A673 (cell line): ENCODE measurements around the gene LCORL. TPM values are rescaled to one million over a fixed set of nuclear protein-coding genes. Genes with fewer than 3 reads are reported as not detected.
"Not testable (repeated sequence)": the region's sequence is repeated elsewhere in the genome, so short reads cannot be mapped to it uniquely, and the experiment has no call there.

Experiments used
- BruUV-seq: library from RNA; stranded (reverse); fragments of 400-500 nt; replicated peaks from 2 replicates; lab custom pipeline; 2021; lab: Mats Ljungman, UMichigan
- CTCF ChIA-PET: fragments of 300-600 bp; sonication (Branson Sonifier 250); formaldehyde crosslinking; loops from one replicate; lab custom pipeline; 2022; ENCODE audit warnings: antibody characterized with exemption; lab: Charles Lee
- POLR2A ChIA-PET: fragments of 300-600 bp; sonication (Branson Sonifier 250); formaldehyde crosslinking; loops from one replicate; lab custom pipeline; 2022; ENCODE audit warnings: antibody characterized with exemption; ENCODE audit not compliant: low non-redundant PET; lab: Charles Lee
- DNase-seq: peaks from one replicate; pipeline ENCODE4 v3.0.0-alpha.2; 2015; ENCODE audit warnings: low spot score
- H3K27ac ChIP-seq: fragments of 200-600 bp; sonication (generic); 2 replicates; pipeline ENCODE4 v1.5.1; 2016; ENCODE audit warnings: mixed run types, low read depth, mild to moderate bottlenecking, mixed read lengths, antibody characterized with exemption, low read length; ENCODE audit not compliant: poor library complexity, severe bottlenecking
- H3K27me3 ChIP-seq: fragments of 200-600 bp; sonication (generic); replicated peaks from 2 replicates; pipeline ENCODE4 v1.6.1; 2017; ENCODE audit warnings: mixed run types, low read depth, mild to moderate bottlenecking, mixed read lengths, antibody characterized with exemption, low read length; ENCODE audit not compliant: insufficient read depth, poor library complexity
- H3K36me3 ChIP-seq: fragments of 200-600 bp; sonication (generic); 2 replicates; pipeline ENCODE4 v1.6.1; 2016; ENCODE audit warnings: mixed run types, mild to moderate bottlenecking, mixed read lengths, antibody characterized with exemption, low read length; ENCODE audit not compliant: insufficient read depth, poor library complexity, severe bottlenecking
- H3K4me1 ChIP-seq: fragments of 200-600 bp; sonication (generic); 2 replicates; pipeline ENCODE4 v1.6.1; 2017; ENCODE audit warnings: mixed run types, mild to moderate bottlenecking, mixed read lengths, antibody characterized with exemption, low read length; ENCODE audit not compliant: insufficient read depth, poor library complexity, severe bottlenecking
- H3K4me3 ChIP-seq: fragments of 200-600 bp; sonication (generic); 2 replicates; pipeline ENCODE4 v1.5.1; 2016; ENCODE audit warnings: low read depth, mixed run types, mild to moderate bottlenecking, mixed read lengths, low read length; ENCODE audit not compliant: poor library complexity, severe bottlenecking
- H3K9me3 ChIP-seq: fragments of 200-600 bp; sonication (generic); 2 replicates; pipeline ENCODE4 v1.6.1; 2016; ENCODE audit warnings: mixed run types, low read depth, mild to moderate bottlenecking, mixed read lengths, antibody characterized with exemption, low read length; ENCODE audit not compliant: poor library complexity, severe bottlenecking
- CTCF ChIP-seq: fragments of 300-800, 200-600 bp; sonication (generic); conservative IDR thresholded peaks from 2 replicates; pipeline ENCODE4 v1.5.1; 2017; ENCODE audit warnings: low read depth, mild to moderate bottlenecking, antibody characterized with exemption, low read length, moderate library complexity, mixed read lengths
- EZH2 ChIP-seq: fragments of 200-600 bp; sonication (generic); IDR thresholded peaks from 2 replicates; pipeline ENCODE4 v1.6.1; 2017; ENCODE audit warnings: borderline replicate concordance, low read depth, mild to moderate bottlenecking, mixed read lengths, antibody characterized with exemption, low read length; ENCODE audit not compliant: poor library complexity, severe bottlenecking
- intact Hi-C: fragments of 100-400 bp; cut with micrococcal nuclease; formaldehyde crosslinking; loops from one replicate; pipeline ENCODE4 v1.10.0; 2022; ENCODE audit not compliant: unreplicated experiment
- total RNA-seq: library from RNA; stranded (reverse); gene quantifications from 2 replicates; pipeline ENCODE4 v1.2.3, GENCODE V29; 2021

Gene LCORL
- total RNA-seq, 1 experiment from 2014 or later = 29.7 TPM

GRCh38 chr4:17866810-17867209 is 154.7 kb downstream of the LCORL start:
- H3K27me3 ChIP-seq = no peaks in the 10 kb centered on the region
- no peak overlapping the region for H3K27ac ChIP-seq
- H3K4me3 ChIP-seq = no peak overlapping the region
- CTCF ChIA-PET = no interaction called here
- intact Hi-C loops = no loop called here
- DNase-seq = no peak
- POLR2A ChIA-PET = no interaction called here
- BruUV-seq = no TSS peak
- no peaks in the 10 kb centered on the region for H3K36me3 ChIP-seq
- TF ChIP-seq CTCF (no peak), EZH2 (no peak)
- peaks cover 6% of the 10 kb centered on the region for H3K9me3 ChIP-seq
- no peaks in the 10 kb centered on the region for H3K4me1 ChIP-seq

- H3K4me3 ChIP-seq = no peak overlapping the region
- TF ChIP-seq CTCF (no peak), EZH2 (no peak)
- intact Hi-C loops = no loop called here
- no TSS peak for BruUV-seq
- H3K27me3 ChIP-seq = no peaks in the 10 kb centered on the region
- H3K27ac ChIP-seq = no peak overlapping the region
- H3K4me1 ChIP-seq = no peaks in the 10 kb centered on the region
- H3K36me3 ChIP-seq = no peaks in the 10 kb centered on the region
- H3K9me3 ChIP-seq = peaks cover 6% of the 10 kb centered on the region
- ChIA-PET CTCF (no interaction called here), POLR2A (no interaction called here)
- no peak for DNase-seq
These were observed 155.6 kb downstream of the LCORL start for GRCh38 chr4:17865866-17866363.

GRCh38 chr4:17861906-17862305 is 159.6 kb downstream of the LCORL start:
- H3K27me3 ChIP-seq, BruUV-seq, DNase-seq, H3K9me3 ChIP-seq, POLR2A ChIA-PET, intact Hi-C loops, H3K36me3 ChIP-seq, H3K27ac ChIP-seq, H3K4me1 ChIP-seq, H3K4me3 ChIP-seq, CTCF ChIA-PET: not testable (repeated sequence)

- Histone ChIP-seq H3K9me3 (peaks cover 6% of the 10 kb centered on the region), H3K27me3 (no peaks in the 10 kb centered on the region), H3K4me1 (no peaks in the 10 kb centered on the region), H3K27ac (no peak overlapping the region), H3K4me3 (no peak overlapping the region), H3K36me3 (no peaks in the 10 kb centered on the region)
- TF ChIP-seq CTCF (no peak), EZH2 (no peak)
- no TSS peak for BruUV-seq
- DNase-seq = no peak
- intact Hi-C loops = no loop called here
- POLR2A ChIA-PET = no interaction called here
- CTCF ChIA-PET = no interaction called here
These were observed 161.7 kb downstream of the LCORL start for GRCh38 chr4:17859793-17860406.
